GM12891 (cell line): Measurements from ENCODE around the gene RPN2.

Experiments
- PAX5 ChIP-seq: IDR thresholded peaks from 2 replicates; pipeline ENCODE4 v1.6.1; 2011; ENCODE audit warnings: low read length, moderate library complexity, mild to moderate bottlenecking; ENCODE audit not compliant: insufficient read depth, severe bottlenecking
- POLR2A ChIP-seq: IDR thresholded peaks from 2 replicates; pipeline ENCODE4 v1.6.1; 2011; ENCODE audit warnings: low read depth, low read length, control low read depth
- POLR2AphosphoS5 ChIP-seq: IDR thresholded peaks from 2 replicates; pipeline ENCODE4 v1.6.1; 2011; ENCODE audit warnings: low read depth, low read length, control low read depth
- SPI1 ChIP-seq: IDR thresholded peaks from 2 replicates; pipeline ENCODE4 v1.6.1; 2011; ENCODE audit warnings: low read depth, low read length, control low read depth
- TAF1 ChIP-seq: IDR thresholded peaks from 2 replicates; pipeline ENCODE4 v1.6.1; 2011; ENCODE audit warnings: low read depth, low read length, control low read depth

GRCh38 chr20:37225146-37225545, 46.0 kb downstream of the RPN2 start:
- TF ChIP-seq POLR2A = no peak
- TF ChIP-seq SPI1 = no peak
- no peak for TF ChIP-seq TAF1
- TF ChIP-seq POLR2AphosphoS5 = no peak
- TF ChIP-seq PAX5 = no peak
